Activated gamma-delta T cell treated with anti-CD3 and anti-CD28 coated beads, Interleukin-2, amount 50 U/mL, for 16 hours (primary cell): ENCODE measurements around the gene FKBP5.
"Not testable (repeated sequence)": the region's sequence is repeated elsewhere in the genome, so short reads cannot be mapped to it uniquely, and the experiment has no call there.

ENCODE experiments used
- DNase-seq: peaks from one replicate; pipeline ENCODE4 v3.0.0-alpha.2; 2020; ENCODE audit warnings: low read depth

The FKBP5 gene

DNA sequence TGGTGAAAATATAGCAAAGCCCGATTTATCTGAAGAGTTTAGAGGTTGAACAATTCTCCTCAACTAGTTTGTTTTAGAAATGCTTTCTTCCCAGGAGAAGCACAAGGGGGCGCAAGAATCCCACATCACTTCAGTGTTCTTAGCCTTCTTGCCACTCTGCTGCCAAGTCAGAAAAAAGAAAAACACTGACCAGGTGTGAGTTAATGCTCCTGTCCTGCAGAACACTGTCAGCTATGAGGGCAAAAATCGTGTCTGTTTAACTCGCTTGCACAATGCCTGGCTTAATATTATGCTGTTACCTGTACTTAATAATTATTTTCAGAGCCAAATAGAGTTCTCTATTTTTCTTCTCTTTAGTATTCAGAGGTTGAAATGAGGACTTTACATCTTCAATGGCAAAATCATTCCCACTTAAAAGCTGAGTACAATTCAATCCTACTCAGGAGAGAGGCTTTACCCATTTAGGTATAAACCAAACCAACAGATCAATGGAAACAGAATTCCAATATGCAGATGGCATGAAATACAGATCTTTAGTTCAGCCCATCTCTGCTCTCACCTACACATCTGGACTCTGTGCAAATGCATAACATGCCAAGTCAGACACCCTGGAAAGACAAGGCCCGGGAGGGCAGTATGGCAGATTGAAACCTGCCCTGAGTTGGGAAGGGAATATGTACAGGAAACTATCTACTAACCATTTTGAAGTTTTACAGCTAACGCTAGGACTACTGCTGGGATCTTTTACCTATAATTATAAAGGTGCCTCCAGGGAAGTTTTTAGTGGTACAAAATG is 104.6 kb downstream of the FKBP5 start:
- peak; percentile 64 for DNase-seq

DNA sequence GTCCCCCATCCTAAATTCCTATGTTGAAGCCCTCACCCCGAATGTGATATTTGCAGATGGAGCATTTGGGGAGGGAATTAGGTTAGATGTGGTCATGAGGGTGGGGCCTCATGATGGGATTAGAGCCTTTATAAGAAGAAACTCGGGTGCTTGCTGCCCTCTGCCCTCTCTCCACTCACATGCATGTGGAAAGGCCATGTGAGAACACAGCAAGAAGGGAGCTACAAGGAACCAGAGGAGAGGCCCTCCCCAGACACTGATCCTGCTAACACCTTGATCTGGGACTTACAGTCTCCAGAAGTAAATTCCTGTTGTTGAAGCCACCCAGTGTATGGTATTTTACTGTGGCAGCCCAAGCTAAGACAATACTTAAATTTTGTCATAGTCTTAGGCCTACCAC is 106.4 kb downstream of the FKBP5 start:
- no peak for DNase-seq

DNA sequence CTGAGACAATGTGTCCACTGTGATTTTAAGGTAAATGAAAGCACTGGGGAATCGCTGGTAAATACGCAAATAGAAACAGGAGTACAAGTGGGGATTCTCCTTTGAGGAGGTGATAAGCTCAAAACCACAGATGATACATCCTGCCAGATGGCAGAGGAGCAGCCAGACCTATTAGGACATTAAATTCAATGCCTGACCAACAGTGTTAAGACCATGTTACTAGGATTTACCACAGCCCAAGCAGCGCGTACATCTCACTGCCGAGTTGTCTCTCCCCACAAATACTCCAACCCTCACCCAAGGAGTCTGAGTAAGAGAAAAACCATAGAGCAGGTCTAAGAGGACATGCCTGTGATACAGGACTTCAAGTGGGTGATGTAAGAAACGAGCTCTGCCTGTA is 107.1 kb downstream of the FKBP5 start:
- no peak for DNase-seq

DNA sequence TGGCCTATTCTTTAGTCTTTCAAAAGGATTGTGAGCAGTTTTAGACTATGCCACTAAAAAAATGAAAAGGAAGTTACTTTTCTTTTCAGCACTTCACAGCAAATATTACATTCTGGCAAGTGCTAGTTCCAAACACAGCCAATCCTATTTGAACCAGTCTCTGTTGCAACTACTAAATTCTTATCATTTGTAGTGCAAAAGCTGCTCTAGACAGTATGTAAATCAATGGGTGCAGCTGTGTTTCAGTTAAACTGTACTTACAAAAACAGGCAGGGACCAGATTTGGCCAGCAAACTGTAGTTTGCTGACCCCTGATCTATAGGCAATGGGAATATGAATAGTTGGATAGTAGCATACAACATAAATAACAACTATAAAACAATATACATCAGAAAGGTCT is 107.9 kb downstream of the FKBP5 start:
- no peak for DNase-seq

GRCh38 chr6:35576682-35577081 is 112.0 kb downstream of the FKBP5 start:
- DNase-seq = no peak

DNA sequence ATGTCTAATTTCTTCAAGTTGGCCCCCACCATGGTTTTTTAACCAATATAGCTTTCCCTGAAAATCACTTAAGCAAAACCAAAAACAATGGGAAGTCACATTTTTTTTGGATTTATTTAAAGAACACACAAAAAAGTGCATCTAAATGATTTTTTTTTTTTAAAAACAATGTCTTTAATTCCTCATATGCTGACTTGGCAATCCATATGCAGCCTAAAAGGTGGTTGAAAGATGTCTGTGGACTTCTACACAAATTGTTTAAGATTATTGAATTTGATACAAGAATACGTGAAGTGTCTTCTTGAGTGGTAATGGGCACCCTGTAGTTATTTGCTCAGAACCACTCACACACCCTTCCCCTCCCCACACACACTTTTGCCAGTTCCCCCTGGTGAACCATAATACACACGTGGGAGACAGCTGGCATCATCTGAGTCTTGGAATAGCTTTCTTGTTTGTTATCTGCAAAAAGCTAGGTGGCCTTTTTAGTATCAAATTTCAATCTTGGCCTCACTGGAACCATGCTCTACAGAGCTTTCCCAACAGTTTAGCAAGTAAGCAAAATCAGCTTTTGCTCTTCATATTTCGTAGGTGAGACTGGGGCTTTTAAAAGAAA is 115.1 kb downstream of the FKBP5 start:
- DNase-seq = no peak

GRCh38 chr6:35570885-35571330 is 117.8 kb downstream of the FKBP5 start:
- DNase-seq = not testable (repeated sequence)

GRCh38 chr6:35569011-35569461 is 119.7 kb downstream of the FKBP5 start:
- DNase-seq = no peak

- DNase-seq = no peak
These were observed 121.9 kb downstream of the FKBP5 start for GRCh38 chr6:35566794-35567193.

DNA sequence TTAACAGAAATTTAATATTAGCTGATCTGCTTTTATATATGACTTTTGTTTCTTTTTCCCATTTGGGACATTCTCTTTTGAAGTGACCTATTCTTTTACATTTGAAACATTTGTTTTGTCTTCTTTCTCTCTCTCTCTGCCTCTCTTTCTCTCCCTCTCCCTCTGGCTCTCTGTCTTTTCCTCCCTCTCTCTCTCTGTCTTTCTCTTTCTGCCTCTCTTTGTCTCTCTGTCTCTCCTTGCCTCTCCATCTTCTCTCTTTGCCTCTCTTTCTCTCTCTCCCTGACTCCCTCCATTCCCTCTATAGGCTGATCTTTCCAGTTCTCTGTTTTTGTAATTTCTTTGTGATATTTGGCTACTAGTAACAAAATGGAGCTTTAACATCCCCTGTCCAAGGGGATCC is 124.0 kb downstream of the FKBP5 start:
- no peak for DNase-seq

- DNase-seq = no peak
These were observed 126.7 kb downstream of the FKBP5 start for GRCh38 chr6:35562060-35562459.

DNA sequence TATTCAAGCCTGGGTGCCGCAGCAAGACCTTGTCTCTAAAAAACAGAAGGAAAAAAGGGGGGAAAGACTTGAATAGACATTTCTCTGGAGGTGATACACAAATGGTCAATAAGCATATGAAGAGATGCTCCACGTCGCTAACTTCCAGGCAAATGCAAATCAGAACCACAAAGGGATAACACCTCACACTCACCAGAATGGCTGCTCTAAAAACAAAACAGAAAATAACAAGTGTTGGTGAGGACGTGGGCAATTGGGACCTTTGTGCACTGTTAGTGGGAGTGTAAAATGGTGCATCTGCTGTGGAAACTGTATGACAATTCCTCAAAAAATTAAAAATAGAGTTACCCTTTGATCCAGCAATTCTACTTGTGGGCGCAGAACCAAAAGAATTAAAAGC is 127.6 kb downstream of the FKBP5 start:
- no peak for DNase-seq

DNA sequence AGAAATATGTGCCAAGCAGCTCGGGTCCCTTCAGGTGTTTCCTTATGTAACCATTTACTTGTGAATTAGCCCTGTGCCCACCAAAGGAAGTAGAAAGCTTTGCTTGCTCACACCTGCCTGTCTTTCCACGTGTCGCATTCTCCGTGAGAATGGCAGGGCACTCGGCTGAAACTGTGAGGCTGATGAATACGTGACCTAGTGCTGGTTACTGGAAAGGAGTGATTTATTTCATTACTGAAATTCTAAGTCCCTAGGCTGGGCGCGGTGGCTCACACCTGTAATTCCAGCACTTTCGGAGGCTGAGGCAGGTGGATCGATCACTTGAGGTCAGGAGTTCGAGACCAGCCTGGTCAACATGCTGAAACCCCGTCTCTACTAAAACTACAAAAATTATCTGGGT is 130.1 kb downstream of the FKBP5 start:
- no peak for DNase-seq

- no peak for DNase-seq
These were observed 131.5 kb downstream of the FKBP5 start for GRCh38 chr6:35557239-35557638.

GRCh38 chr6:35554811-35555210 is 133.9 kb downstream of the FKBP5 start:
- no peak for DNase-seq

GRCh38 chr6:35553315-35553714 is 135.4 kb downstream of the FKBP5 start:
- DNase-seq = no peak

DNA sequence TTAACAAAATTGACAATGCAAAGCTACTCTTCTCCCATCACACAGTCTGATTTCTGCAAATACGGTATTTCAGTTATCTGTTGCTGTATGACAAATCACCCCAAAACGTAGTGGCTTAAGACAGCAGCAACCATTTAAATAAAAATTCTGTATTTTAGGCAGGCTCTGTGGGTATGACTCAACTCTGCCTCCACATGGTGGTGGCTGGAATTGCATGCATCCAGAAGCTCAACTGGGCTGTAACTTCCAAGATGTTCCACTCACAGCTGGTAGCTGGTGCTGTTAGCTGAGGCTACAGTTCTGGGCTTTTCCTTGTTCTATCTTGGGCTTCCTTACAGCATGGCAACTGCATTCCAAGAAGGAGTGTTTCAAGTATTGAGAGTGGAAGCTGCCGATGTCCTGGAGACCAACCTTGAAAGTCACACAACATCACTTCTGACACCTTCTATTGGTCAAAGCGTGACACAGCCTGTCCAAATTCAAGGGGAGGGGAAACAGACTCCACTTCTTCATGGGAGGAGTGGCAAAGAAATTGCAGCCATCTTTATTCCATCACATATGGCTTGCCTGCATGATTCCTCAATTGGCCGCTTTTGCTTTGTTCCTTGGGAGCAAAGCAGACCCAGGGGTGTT is 136.3 kb downstream of the FKBP5 start:
- DNase-seq = peak; percentile 33

DNA sequence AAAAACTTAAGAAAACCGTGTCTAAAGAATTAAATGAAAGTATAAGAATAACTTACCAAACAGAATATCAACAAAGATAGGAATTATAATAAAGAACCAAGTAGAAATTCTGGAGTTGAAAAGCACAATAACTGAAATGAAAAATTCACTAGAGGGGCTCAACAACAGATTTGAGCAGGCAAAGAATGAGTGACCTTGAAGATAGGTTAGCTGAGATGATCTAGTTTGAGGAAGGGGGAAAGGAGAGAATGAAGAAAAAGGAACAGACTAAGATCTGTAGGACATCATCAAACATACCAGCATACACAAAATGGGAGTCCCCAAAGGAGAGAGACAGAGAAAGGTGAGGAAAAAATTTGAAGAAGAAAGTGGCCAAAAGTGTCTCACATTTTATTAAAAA is 138.3 kb downstream of the FKBP5 start:
- DNase-seq = no peak

GRCh38 chr6:35547676-35548075 is 141.0 kb downstream of the FKBP5 start:
- DNase-seq = no peak

GRCh38 chr6:35544769-35545361 is 143.8 kb downstream of the FKBP5 start:
- DNase-seq = no peak

GRCh38 chr6:35543459-35544193 is 145.1 kb downstream of the FKBP5 start:
- no peak for DNase-seq

DNA sequence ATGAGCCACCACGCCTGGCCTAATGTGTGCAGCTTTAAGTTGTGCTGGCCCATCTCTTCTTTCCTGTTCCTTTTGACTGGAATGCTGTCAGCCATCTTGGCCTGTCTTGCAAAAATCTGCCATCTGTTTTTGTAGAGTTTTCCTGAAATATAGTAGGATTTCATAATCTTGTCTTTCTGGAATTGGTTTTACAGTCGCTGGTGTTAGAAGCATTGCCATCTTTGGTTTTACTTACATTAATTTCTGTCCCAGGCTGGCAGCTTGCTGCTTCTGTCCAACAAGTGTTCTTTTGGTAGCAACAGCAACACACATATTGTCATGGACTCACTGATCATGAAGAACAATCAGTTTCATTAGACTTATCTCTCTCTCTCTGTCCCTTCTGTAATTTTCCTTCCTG is 146.9 kb downstream of the FKBP5 start:
- DNase-seq = no peak
